GM11168 (cell line): ENCODE data around the gene ZNF697.
"Not testable (repeated sequence)": the region's sequence is repeated elsewhere in the genome, so short reads cannot be mapped to it uniquely, and the experiment has no call there.

Source experiments
- in situ Hi-C: fragments of 300-500 bp; cut with MboI; formaldehyde crosslinking; loops from one replicate; pipeline ENCODE4 v1.12.0; 2022; ENCODE audit warnings: low sequenced_read_pairs; ENCODE audit not compliant: unreplicated experiment

Gene ZNF697

GRCh38 chr1:119569930-119570622 is 78.0 kb downstream of the ZNF697 start:
- in situ Hi-C loops = not testable (repeated sequence)
